ENCODE results near the gene GFY.

DNA sequence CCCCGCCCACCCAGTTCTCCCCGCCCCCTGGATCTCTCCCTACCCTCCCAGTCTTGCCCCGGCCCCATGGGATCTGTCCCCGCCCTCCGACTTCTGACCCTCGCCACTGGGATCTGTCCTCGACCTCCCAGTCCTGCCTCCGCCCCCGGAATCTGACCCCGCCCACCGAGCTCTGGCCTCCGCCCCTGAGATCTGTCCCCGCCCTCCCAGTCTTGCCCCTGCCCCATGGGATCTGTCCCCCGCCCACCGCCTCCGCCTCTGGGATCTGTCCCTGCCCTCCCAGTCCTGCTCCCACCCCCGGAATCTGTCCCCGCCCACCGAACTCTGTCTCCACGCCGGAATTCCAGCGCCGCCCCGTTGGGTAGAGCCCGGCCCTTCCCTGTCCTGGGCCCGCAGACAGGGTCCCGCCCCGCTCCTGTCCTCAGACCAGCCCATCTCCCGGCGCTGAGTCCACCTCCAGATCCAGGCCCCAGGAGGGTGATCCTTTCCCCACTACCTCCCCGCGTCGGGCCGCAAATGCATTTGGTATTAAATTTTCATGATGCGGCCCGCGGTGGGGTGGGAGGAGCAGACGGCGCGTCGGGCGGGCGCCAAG, 17.7 kb downstream of the GFY start:
- TF ChIP-seq ZBTB1 (CRISPR knock-in tag; IDR thresholded peaks at IDR 0.05; ENCODE audit: borderline replicate concordance, low read depth): no peak
- TF ChIP-seq POLR2AphosphoS5 (IDR thresholded peaks at IDR 0.05; ENCODE audit: control insufficient read depth, insufficient read depth, low read depth, low read length): no peak
- TF ChIP-seq, protein P1, sequence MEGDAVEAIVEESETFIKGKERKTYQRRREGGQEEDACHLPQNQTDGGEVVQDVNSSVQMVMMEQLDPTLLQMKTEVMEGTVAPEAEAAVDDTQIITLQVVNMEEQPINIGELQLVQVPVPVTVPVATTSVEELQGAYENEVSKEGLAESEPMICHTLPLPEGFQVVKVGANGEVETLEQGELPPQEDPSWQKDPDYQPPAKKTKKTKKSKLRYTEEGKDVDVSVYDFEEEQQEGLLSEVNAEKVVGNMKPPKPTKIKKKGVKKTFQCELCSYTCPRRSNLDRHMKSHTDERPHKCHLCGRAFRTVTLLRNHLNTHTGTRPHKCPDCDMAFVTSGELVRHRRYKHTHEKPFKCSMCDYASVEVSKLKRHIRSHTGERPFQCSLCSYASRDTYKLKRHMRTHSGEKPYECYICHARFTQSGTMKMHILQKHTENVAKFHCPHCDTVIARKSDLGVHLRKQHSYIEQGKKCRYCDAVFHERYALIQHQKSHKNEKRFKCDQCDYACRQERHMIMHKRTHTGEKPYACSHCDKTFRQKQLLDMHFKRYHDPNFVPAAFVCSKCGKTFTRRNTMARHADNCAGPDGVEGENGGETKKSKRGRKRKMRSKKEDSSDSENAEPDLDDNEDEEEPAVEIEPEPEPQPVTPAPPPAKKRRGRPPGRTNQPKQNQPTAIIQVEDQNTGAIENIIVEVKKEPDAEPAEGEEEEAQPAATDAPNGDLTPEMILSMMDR (IDR thresholded peaks at IDR 0.05 in 2 of 3, conservative IDR thresholded peaks at IDR 0.05 in 1 of 3; ENCODE audit: insufficient read depth in 2 of 3, low read depth in 1 of 3, low read length in 3 of 3): no peak
- TF ChIP-seq FOXK2 (conservative IDR thresholded peaks at IDR 0.05 in 1 of 2, IDR thresholded peaks at IDR 0.05 in 1 of 2; ENCODE audit: low read depth in 2 of 2): no peak
- TF ChIP-seq, protein P2, sequence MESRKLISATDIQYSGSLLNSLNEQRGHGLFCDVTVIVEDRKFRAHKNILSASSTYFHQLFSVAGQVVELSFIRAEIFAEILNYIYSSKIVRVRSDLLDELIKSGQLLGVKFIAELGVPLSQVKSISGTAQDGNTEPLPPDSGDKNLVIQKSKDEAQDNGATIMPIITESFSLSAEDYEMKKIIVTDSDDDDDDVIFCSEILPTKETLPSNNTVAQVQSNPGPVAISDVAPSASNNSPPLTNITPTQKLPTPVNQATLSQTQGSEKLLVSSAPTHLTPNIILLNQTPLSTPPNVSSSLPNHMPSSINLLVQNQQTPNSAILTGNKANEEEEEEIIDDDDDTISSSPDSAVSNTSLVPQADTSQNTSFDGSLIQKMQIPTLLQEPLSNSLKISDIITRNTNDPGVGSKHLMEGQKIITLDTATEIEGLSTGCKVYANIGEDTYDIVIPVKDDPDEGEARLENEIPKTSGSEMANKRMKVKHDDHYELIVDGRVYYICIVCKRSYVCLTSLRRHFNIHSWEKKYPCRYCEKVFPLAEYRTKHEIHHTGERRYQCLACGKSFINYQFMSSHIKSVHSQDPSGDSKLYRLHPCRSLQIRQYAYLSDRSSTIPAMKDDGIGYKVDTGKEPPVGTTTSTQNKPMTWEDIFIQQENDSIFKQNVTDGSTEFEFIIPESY (CRISPR knock-in tag; IDR thresholded peaks at IDR 0.05): no peak
- TF ChIP-seq EZH2 (IDR thresholded peaks at IDR 0.05; ENCODE audit: borderline replicate concordance, low read depth, low read length): no peak
- TF ChIP-seq ARID1B (IDR thresholded peaks at IDR 0.05): no peak
